ENCODE results near the gene WBP2NL.

WBP2NL gene

DNA sequence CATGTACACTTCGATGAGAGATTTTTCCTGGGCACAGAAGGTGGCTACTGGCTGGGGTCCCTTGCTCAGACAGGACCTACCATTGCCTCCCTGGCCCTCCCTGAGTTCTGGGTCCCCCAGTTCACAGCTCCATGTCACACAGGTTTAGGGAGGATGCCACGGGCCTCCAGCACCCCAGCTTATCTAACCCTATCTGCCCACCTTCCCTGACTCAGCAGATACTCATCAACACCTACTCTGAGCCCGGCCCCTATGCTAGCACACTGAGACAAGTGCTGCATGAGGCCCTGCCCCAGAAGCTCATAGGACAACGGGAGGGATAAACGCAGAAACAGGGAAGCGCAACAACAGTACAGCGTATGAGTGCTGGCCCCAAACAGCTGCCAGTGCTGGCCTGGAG, 62.5 kb downstream of the WBP2NL start:
- ChIA-PET POLR2A (interaction anchor here (0.8 to 1.2 kb wide), 3 partner anchors 9 to 114 kb away, joined by 3 to 4 read pairs (median 3); partner anchors contain the start of gene CENPM), CTCF (interaction anchor here (0.6 kb wide), 1 partner anchor 98 kb away, joined by 3 read pairs; no protein-coding TSS in a partner anchor)
- TF ChIP-seq, protein P1, sequence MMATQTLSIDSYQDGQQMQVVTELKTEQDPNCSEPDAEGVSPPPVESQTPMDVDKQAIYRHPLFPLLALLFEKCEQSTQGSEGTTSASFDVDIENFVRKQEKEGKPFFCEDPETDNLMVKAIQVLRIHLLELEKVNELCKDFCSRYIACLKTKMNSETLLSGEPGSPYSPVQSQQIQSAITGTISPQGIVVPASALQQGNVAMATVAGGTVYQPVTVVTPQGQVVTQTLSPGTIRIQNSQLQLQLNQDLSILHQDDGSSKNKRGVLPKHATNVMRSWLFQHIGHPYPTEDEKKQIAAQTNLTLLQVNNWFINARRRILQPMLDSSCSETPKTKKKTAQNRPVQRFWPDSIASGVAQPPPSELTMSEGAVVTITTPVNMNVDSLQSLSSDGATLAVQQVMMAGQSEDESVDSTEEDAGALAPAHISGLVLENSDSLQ (IDR thresholded peaks at IDR 0.05): no peak
- TF ChIP-seq ARNT (IDR thresholded peaks at IDR 0.05): no peak
- no peak for TF ChIP-seq L3MBTL2 (conservative IDR thresholded peaks at IDR 0.05)
- TF ChIP-seq SUZ12 (IDR thresholded peaks at IDR 0.05): no peak
- no peak for TF ChIP-seq LEF1 (IDR thresholded peaks at IDR 0.05; ENCODE audit: borderline replicate concordance)
- TF ChIP-seq BHLHE40 (IDR thresholded peaks at IDR 0.05; ENCODE audit: borderline replicate concordance): no peak
- no peak for TF ChIP-seq TARDBP (IDR thresholded peaks at IDR 0.05)
- no peak for TF ChIP-seq ZNF384 (IDR thresholded peaks at IDR 0.05)
- no peak for TF ChIP-seq ELF4 (IDR thresholded peaks at IDR 0.05)
- no peak for TF ChIP-seq NFRKB (IDR thresholded peaks at IDR 0.05)
- TF ChIP-seq FOXM1 (IDR thresholded peaks at IDR 0.05; ENCODE audit: borderline replicate concordance): no peak
- TF ChIP-seq SP1 (IDR thresholded peaks at IDR 0.05): no peak
- no peak for DNase-seq (ENCODE audit: extremely low spot score)

DNA sequence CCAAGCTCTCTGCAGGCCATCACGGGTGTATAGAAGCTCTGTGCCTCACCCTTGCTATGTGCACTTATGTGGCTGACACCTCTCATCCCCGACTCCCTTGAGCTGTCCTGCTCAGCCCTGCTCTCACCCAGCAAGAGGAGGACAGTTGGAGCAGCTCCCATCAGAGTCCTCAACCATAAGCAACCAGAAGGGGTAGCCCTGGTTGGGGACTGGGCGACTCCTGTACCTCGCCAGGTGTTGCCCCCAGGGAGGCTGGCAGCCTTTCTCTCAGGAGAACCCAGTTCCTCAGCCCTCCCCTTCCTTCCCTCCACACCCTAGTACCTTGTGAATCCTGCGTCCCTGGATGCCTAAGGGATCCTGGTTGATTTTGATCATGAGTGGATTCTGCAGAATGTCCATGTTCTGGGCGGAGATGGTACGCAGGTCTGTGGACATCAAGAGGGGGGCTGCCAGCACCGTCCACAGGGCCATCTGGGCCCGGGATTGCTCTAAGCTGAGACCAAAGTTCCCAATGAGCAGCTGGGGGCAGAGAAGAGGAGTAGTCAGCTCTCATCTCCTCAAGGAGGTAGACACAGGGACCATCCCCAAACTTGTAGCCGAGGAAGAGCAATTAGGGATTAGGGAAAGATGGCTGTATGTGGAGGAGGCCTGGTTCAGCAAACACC, 64.0 kb downstream of the WBP2NL start:
- DNase-seq (ENCODE audit: extremely low spot score): no peak
- CTCF ChIA-PET: no interaction called here
- POLR2A ChIA-PET: interaction anchor here (1.1 kb wide), 2 partner anchors 8 to 17 kb away, joined by 3 to 4 read pairs; partner anchors contain the start of genes NAGA and SMDT1
- no peak for TF ChIP-seq SUZ12 (IDR thresholded peaks at IDR 0.05)
- TF ChIP-seq LEF1 (IDR thresholded peaks at IDR 0.05; ENCODE audit: borderline replicate concordance): no peak
- TF ChIP-seq FOXA1 (IDR thresholded peaks at IDR 0.05): no peak
- no peak for TF ChIP-seq HDGF (IDR thresholded peaks at IDR 0.05; ENCODE audit: borderline replicate concordance)
- no peak for TF ChIP-seq FOXK2 (IDR thresholded peaks at IDR 0.05)
- TF ChIP-seq NFRKB (IDR thresholded peaks at IDR 0.05): no peak
- TF ChIP-seq CTBP1 (IDR thresholded peaks at IDR 0.05; ENCODE audit: borderline replicate concordance): no peak
- no peak for TF ChIP-seq TARDBP (IDR thresholded peaks at IDR 0.05)
- no peak for TF ChIP-seq FOXM1 (IDR thresholded peaks at IDR 0.05; ENCODE audit: borderline replicate concordance)

DNA sequence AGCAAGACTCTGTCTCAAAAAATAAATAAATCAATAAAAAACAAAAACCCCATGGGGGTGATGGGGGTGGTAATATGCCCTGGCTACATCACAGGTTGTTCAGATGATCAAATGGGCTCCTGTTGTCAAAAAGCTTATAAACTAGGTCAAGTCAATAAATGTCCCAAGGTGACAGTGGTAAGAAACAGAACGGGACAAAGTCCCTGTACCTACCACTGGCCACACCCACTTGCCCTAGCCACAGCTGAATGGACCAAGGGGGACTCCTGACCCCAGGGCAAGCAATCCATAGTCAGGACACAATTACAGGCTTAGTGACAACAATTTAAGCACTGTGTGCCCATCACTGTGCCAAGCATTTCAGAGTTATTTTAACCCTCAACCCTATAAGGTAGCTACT, 66.0 kb downstream of the WBP2NL start:
- CTCF ChIA-PET: no interaction called here
- DNase-seq (ENCODE audit: extremely low spot score): no peak
- POLR2A ChIA-PET: interaction anchor here (0.6 to 1.5 kb wide), 3 partner anchors 15 to 118 kb away, joined by 3 to 6 read pairs (median 3); partner anchors contain the start of genes CENPM and SMDT1
- TF ChIP-seq, protein P1 (IDR thresholded peaks at IDR 0.05): no peak
- no peak for TF ChIP-seq ELF4 (IDR thresholded peaks at IDR 0.05)
- no peak for TF ChIP-seq SUZ12 (IDR thresholded peaks at IDR 0.05)
- no peak for TF ChIP-seq HDGF (IDR thresholded peaks at IDR 0.05; ENCODE audit: borderline replicate concordance)
- no peak for TF ChIP-seq L3MBTL2 (conservative IDR thresholded peaks at IDR 0.05)
- no peak for TF ChIP-seq ZNF384 (IDR thresholded peaks at IDR 0.05)
- no peak for TF ChIP-seq NFRKB (IDR thresholded peaks at IDR 0.05)
- no peak for TF ChIP-seq BHLHE40 (IDR thresholded peaks at IDR 0.05; ENCODE audit: borderline replicate concordance)
- TF ChIP-seq LEF1 (IDR thresholded peaks at IDR 0.05; ENCODE audit: borderline replicate concordance): no peak
- no peak for TF ChIP-seq TARDBP (IDR thresholded peaks at IDR 0.05)
- no peak for TF ChIP-seq SP1 (IDR thresholded peaks at IDR 0.05)
- TF ChIP-seq FOXK2 (IDR thresholded peaks at IDR 0.05): no peak
- TF ChIP-seq ARNT (IDR thresholded peaks at IDR 0.05): no peak
- no peak for TF ChIP-seq FOXA1 (IDR thresholded peaks at IDR 0.05)

DNA sequence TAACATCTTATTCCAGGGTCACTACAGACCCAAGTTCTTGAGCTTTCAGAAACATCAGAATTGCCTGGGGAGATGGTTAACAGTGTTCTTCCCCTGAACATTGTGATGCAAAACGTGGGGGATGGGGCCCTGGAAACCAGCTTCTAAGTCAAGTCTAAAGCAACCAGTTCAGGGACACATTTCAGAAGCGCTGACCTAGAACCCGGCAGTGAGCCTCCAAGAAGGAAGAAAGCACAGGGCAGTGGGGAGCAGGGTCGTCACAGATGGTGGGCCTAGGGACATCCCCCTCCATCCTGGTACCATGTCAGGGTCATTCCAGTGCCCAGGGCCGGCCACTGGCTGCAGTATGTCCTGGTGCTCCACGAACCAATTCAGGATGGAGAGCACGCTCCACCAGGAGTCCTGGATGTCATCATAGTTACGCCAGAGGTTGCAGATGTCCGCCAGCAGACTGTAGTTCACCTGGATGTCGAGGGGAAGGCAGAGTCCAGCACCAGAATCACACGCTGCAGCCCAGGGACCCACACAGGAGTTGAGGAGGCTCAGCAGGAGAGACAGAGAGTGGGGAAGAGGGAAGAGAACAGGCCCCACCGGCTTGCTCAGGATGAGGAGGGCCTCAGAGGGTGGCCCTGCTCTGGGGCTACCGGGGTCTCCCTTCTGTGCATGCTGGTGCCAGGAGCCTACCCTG, 67.0 kb downstream of the WBP2NL start:
- TF ChIP-seq FOXM1 (IDR thresholded peaks at IDR 0.05; ENCODE audit: borderline replicate concordance) (no peak), FOXA1 (IDR thresholded peaks at IDR 0.05) (no peak), BHLHE40 (IDR thresholded peaks at IDR 0.05; ENCODE audit: borderline replicate concordance) (no peak), CTBP1 (IDR thresholded peaks at IDR 0.05; ENCODE audit: borderline replicate concordance) (no peak), ARNT (IDR thresholded peaks at IDR 0.05) (no peak), HDGF (IDR thresholded peaks at IDR 0.05; ENCODE audit: borderline replicate concordance) (no peak), NFRKB (IDR thresholded peaks at IDR 0.05) (no peak)
- CTCF ChIA-PET: no interaction called here
- POLR2A ChIA-PET: interaction anchor here (1.3 to 1.5 kb wide), 2 partner anchors 14 to 119 kb away, joined by 3 to 6 read pairs; partner anchors contain the start of genes CENPM and SMDT1

DNA sequence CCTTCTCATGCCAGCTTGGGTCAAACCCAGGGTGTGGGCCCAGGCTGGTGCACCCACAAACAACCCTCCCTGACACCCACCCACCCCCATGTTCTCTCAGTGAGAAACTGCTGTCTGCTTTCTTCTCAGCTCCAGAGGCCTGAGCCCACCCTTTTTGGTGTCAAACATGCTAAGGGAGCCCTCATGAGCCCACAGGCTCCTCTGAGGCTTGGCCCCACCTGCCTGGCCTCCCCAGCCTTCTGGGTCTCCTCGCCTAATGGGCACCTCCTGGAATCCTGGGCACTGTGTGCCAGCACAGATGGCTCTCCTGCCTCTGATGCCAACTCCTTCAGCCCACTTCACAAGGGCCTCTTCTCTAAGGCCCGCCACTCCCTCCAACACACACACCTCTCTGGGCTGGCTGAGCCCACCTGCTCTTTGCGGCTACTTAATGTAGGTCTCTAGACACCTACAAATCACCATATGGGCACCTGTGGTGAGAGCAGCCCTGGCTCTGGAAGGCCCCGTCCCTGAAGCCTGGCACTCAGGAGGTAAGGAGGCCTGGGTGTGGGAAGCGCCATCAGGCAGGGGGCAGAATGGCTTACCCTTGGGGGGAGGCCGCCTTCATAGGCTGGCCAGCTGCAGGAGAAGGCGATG, 67.7 kb downstream of the WBP2NL start:
- ChIA-PET POLR2A (no interaction called here), CTCF (no interaction called here)
- DNase-seq (ENCODE audit: extremely low spot score): no peak
- TF ChIP-seq LEF1 (IDR thresholded peaks at IDR 0.05; ENCODE audit: borderline replicate concordance) (no peak), CTBP1 (IDR thresholded peaks at IDR 0.05; ENCODE audit: borderline replicate concordance) (no peak), SUZ12 (IDR thresholded peaks at IDR 0.05) (no peak), ZNF384 (IDR thresholded peaks at IDR 0.05) (no peak), FOXM1 (IDR thresholded peaks at IDR 0.05; ENCODE audit: borderline replicate concordance) (no peak), FOXK2 (IDR thresholded peaks at IDR 0.05) (no peak), ARNT (IDR thresholded peaks at IDR 0.05) (no peak), BHLHE40 (IDR thresholded peaks at IDR 0.05; ENCODE audit: borderline replicate concordance) (no peak), NFRKB (IDR thresholded peaks at IDR 0.05) (no peak), TARDBP (IDR thresholded peaks at IDR 0.05) (no peak), ELF4 (IDR thresholded peaks at IDR 0.05) (no peak), HDGF (IDR thresholded peaks at IDR 0.05; ENCODE audit: borderline replicate concordance) (no peak)
- TF ChIP-seq, protein P1 (IDR thresholded peaks at IDR 0.05): no peak

More for the DNA sequence above, 67.0 kb downstream of the WBP2NL start:
- no peak for DNase-seq (ENCODE audit: extremely low spot score)
